ENCODE measurements around the gene HSD17B14. TPM values are rescaled to one million over a fixed set of nuclear protein-coding genes. Genes with fewer than 3 reads are reported as not detected.
A peak's percentile ranks its signal among the peaks of the same experiment; 100 is the strongest.

The HSD17B14 gene
- total and polyA plus RNA-seq, 9 of the 15 experiments (the other 6 are each of a cell fraction or from before 2014, with no cell fraction given): 0.16 TPM; not detected in 8

- TF ChIP-seq RREB1 (CRISPR knock-in tag; IDR thresholded peaks at IDR 0.05) (no peak), NBN (IDR thresholded peaks at IDR 0.05; ENCODE audit: low read depth) (peak; percentile 95), ZNF239 (CRISPR knock-in tag; IDR thresholded peaks at IDR 0.05) (peak; percentile 20; the same call in 1 of the 2 replicates), NUFIP1 (IDR thresholded peaks at IDR 0.05; ENCODE audit: partially characterized antibody) (peak; percentile 69), ELK1 (CRISPR knock-in tag; IDR thresholded peaks at IDR 0.05) (no peak), ZNF384 (IDR thresholded peaks at IDR 0.05; ENCODE audit: low read depth, low read length) (no peak; the same call in 1 of the 2 replicates), RCOR1 (IDR thresholded peaks at IDR 0.05; ENCODE audit: borderline replicate concordance in 1 of 2, low read depth in 2 of 2, low read length in 2 of 2) (peak; percentile 96 to 98), ZFP1 (CRISPR knock-in tag; IDR thresholded peaks at IDR 0.05) (0 out of 2 replicates have a peak, but pooled peaks have one; percentile 9), PCBP2 (IDR thresholded peaks at IDR 0.05; ENCODE audit: low read depth, low read length, poor library complexity, severe bottlenecking) (no peak), XRCC5 (IDR thresholded peaks at IDR 0.05; ENCODE audit: low read depth, low read length) (no peak), ZBTB2 (IDR thresholded peaks at IDR 0.05) (peak; percentile 36; the same call in 1 of the 2 replicates), MITF (IDR thresholded peaks at IDR 0.05) (peak; percentile 80; the same call in 1 of the 2 replicates), FOXA1 (IDR thresholded peaks at IDR 0.05; ENCODE audit: borderline replicate concordance) (no peak), STAT5B (CRISPR knock-in tag; IDR thresholded peaks at IDR 0.05) (no peak), CREM (IDR thresholded peaks at IDR 0.05; ENCODE audit: low read depth) (peak; percentile 88), HDAC6 (IDR thresholded peaks at IDR 0.05; ENCODE audit: low read depth, low read length) (no peak), MAZ (CRISPR knock-in tag; conservative IDR thresholded peaks at IDR 0.05 in 1 of 2, IDR thresholded peaks at IDR 0.05 in 1 of 2) (peak; percentile 27 to 58; a peak in 3 of 4 replicates), PHF21A (IDR thresholded peaks at IDR 0.05; ENCODE audit: borderline replicate concordance, low read depth) (peak; percentile 86; the same call in 1 of the 2 replicates)
Observed at GRCh38 chr19:48878196-48879024, 42.1 kb upstream of the HSD17B14 start (continued).

Measured in K562 (cell line).